Smooth muscle cell (in vitro differentiated cells): ENCODE results near the gene LARGE1. TPM values are rescaled to one million over a fixed set of nuclear protein-coding genes. Genes with fewer than 3 reads are reported as not detected.

Experiments
- DNase-seq: peaks from one replicate; lab custom pipeline; 2025; ENCODE audit not compliant: unreplicated experiment; lab: John Stamatoyannopoulos, UW
- H2AFZ ChIP-seq: fragments of 200-600 bp; sonication (generic); 2 replicates; pipeline ENCODE4 v1.6.0; 2016; ENCODE audit warnings: antibody characterized with exemption, low read depth, mild to moderate bottlenecking
- H3F3A ChIP-seq: fragments of 200-600 bp; sonication (generic); 2 replicates; pipeline ENCODE4 v1.6.0; 2017; ENCODE audit warnings: antibody characterized with exemption, low read depth
- H3K27ac ChIP-seq: fragments of 200-600 bp; sonication (generic); 2 replicates; pipeline ENCODE4 v1.5.1; 2016; ENCODE audit warnings: low read depth, mild to moderate bottlenecking
- H3K27me3 ChIP-seq: fragments of 200-600 bp; sonication (generic); 2 replicates; pipeline ENCODE4 v1.6.1; 2016; ENCODE audit warnings: low read depth, mild to moderate bottlenecking
- H3K36me3 ChIP-seq: fragments of 200-600 bp; sonication (generic); 2 replicates; pipeline ENCODE4 v1.5.1; 2016; ENCODE audit warnings: low read depth
- H3K4me1 ChIP-seq: fragments of 200-600 bp; sonication (generic); 2 replicates; pipeline ENCODE4 v1.5.1; 2016; ENCODE audit warnings: low read depth
- H3K4me2 ChIP-seq: fragments of 200-600 bp; sonication (generic); 2 replicates; pipeline ENCODE4 v1.6.0; 2016; ENCODE audit warnings: mild to moderate bottlenecking
- H3K4me3 ChIP-seq: fragments of 200-600 bp; sonication (generic); 2 replicates; pipeline ENCODE4 v1.5.1; 2016; ENCODE audit warnings: mild to moderate bottlenecking
- H3K79me2 ChIP-seq: fragments of 200-600 bp; sonication (generic); 2 replicates; pipeline ENCODE4 v1.6.0; 2016; ENCODE audit warnings: low read depth, mild to moderate bottlenecking
- H3K9ac ChIP-seq: fragments of 200-600 bp; sonication (generic); 2 replicates; pipeline ENCODE4 v1.6.0; 2016; ENCODE audit warnings: low read depth
- H3K9me3 ChIP-seq: fragments of 200-600 bp; sonication (generic); replicated peaks from 2 replicates; pipeline ENCODE4 v1.5.1; 2016; ENCODE audit warnings: low read depth
- H4K20me1 ChIP-seq: fragments of 200-600 bp; sonication (generic); 2 replicates; pipeline ENCODE4 v1.6.0; 2016; ENCODE audit warnings: low read depth
- CTCF ChIP-seq: fragments of 200-600 bp; sonication (generic); IDR thresholded peaks from 2 replicates; pipeline ENCODE4 v1.5.1; 2017; ENCODE audit warnings: borderline replicate concordance, mild to moderate bottlenecking, antibody characterized with exemption; ENCODE audit not compliant: insufficient read depth, poor library complexity, severe bottlenecking
- WGBS: methylation state at CpG from one replicate; pipeline ENCODE4 v1.1.7; 2016; ENCODE audit warnings: low lambda C conversion rate; 5-methylcytosine and 5-hydroxymethylcytosine counted together
- polyA plus RNA-seq: library from polyadenylated mRNA; unstranded; fragments of >200 nt; fragmentation: Nextera tagmentation; extraction: Ambion mirVana; gene quantifications from 2 replicates; pipeline ENCODE4 v1.2.1, GENCODE V29; 2016
- total RNA-seq: library from RNA; depleted of rRNA; stranded (reverse); fragments of >200 nt; gene quantifications from 2 replicates; pipeline ENCODE4 v1.2.3, GENCODE V29; 2014

Gene LARGE1
- total and polyA plus RNA-seq, 2 experiments from 2014 or later: 11.9 to 18.0 TPM

DNA sequence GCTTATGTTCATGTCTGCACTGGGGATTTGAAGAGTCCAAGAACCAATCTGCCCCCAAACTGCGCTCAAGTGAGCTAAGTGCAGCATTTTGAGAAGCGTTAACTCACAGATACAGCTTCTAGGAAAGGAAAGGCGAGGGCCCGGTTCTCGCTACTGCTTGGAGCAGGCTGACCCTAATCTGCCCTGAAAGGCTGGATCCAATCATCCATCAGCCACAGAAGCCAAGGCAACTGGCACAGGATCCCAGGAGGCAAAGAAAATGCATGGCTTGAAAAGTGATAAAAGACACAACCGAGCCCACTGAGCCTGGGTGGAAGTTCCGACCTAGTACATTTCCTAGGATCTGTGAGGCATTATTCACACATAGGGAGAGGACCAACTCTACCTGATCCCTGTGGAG lies 174.8 kb downstream of the LARGE1 start:
- Histone ChIP-seq H4K20me1 (peaks cover 8% of the 10 kb centered on the region), H3K4me2 (no peak overlapping the region), H3K27me3 (no peaks in the 10 kb centered on the region), H3K4me3 (no peak overlapping the region), H3K9me3 (no peaks in the 10 kb centered on the region), H2AFZ (no peak overlapping the region), H3K4me1 (no peaks in the 10 kb centered on the region), H3K9ac (no peak overlapping the region), H3F3A (no peaks in the 10 kb centered on the region), H3K36me3 (no peaks in the 10 kb centered on the region), H3K27ac (no peak overlapping the region), H3K79me2 (no peaks in the 10 kb centered on the region)
- TF ChIP-seq CTCF: no peak
- WGBS: 91% methylated on average over 7 of the region's 7 CpGs
- no peak for DNase-seq

GRCh38 chr22:33743756-33744155 lies 176.5 kb downstream of the LARGE1 start:
- DNase-seq: no peak
- H3K79me2 ChIP-seq: no peaks in the 10 kb centered on the region
- H4K20me1 ChIP-seq: peaks cover 10% of the 10 kb centered on the region
- H3K27me3 ChIP-seq: no peaks in the 10 kb centered on the region
- no peak overlapping the region for H3K4me2 ChIP-seq
- no peaks in the 10 kb centered on the region for H3K36me3 ChIP-seq
- no peaks in the 10 kb centered on the region for H3F3A ChIP-seq
- no peak for TF ChIP-seq CTCF
- no peak overlapping the region for H2AFZ ChIP-seq
- no peak overlapping the region for H3K4me3 ChIP-seq
- peaks cover 8% of the 10 kb centered on the region for H3K4me1 ChIP-seq
- H3K27ac ChIP-seq: no peak overlapping the region
- 94% methylated on average over 5 of the region's 5 CpGs for WGBS
- no peak overlapping the region for H3K9ac ChIP-seq
- H3K9me3 ChIP-seq: no peaks in the 10 kb centered on the region

DNA sequence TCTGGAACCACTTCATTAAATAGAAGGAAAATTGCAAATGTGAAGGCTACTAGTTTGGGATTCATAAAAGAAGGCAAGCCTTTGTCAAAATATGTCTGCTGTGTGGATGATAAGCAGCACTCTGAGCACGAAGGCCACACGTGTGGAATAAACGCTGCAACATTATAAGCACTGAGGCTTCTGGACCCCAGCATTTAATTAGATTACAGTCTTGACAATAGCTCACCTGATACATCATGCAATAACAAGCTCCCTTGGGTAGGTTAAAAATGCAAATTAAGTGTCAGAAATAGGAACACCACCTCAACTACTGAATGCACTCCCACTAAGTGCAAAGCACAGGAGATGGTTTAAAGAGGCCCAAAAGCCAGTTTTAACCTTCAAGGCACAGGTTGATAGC lies 179.3 kb downstream of the LARGE1 start:
- peaks cover 21% of the 10 kb centered on the region for H3K4me1 ChIP-seq
- H3K9me3 ChIP-seq: no peaks in the 10 kb centered on the region
- TF ChIP-seq CTCF: no peak
- H3K27me3 ChIP-seq: no peaks in the 10 kb centered on the region
- H3K4me2 ChIP-seq: no peak overlapping the region
- no peak overlapping the region for H3K4me3 ChIP-seq
- H2AFZ ChIP-seq: no peak overlapping the region
- H3K9ac ChIP-seq: no peak overlapping the region
- H3F3A ChIP-seq: no peaks in the 10 kb centered on the region
- 96% methylated on average over 3 of the region's 3 CpGs for WGBS
- no peaks in the 10 kb centered on the region for H3K79me2 ChIP-seq
- H3K27ac ChIP-seq: no peak overlapping the region
- DNase-seq: no peak
- no peaks in the 10 kb centered on the region for H3K36me3 ChIP-seq
- H4K20me1 ChIP-seq: peaks cover 10% of the 10 kb centered on the region

DNA sequence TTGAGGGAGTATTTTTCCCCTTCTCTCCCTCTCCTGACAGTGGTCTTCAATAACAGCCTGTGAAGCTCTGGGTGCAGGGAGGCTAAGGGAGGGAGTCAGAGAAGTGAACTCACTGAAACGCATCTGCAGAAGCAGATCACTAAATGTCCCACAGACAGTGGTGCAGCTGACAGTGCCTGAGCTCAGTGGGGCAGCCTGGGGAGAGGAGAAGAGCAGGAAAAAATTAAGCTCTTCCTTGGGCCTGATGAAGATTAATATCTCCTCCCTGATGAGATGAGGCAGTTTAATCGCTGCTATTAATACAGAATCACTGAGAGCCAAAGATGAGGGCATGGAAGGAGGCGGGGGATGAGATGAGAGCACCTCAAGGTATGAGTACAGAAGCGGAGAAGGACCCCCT lies 180.8 kb downstream of the LARGE1 start:
- H3K79me2 ChIP-seq: no peaks in the 10 kb centered on the region
- H3K4me1 ChIP-seq: peaks cover 21% of the 10 kb centered on the region
- no peaks in the 10 kb centered on the region for H3F3A ChIP-seq
- no peak overlapping the region for H3K4me2 ChIP-seq
- no peaks in the 10 kb centered on the region for H3K36me3 ChIP-seq
- H3K27ac ChIP-seq: no peak overlapping the region
- H2AFZ ChIP-seq: no peak overlapping the region
- H3K4me3 ChIP-seq: no peak overlapping the region
- H3K9me3 ChIP-seq: no peaks in the 10 kb centered on the region
- H3K27me3 ChIP-seq: no peaks in the 10 kb centered on the region
- no peak for DNase-seq
- no peak overlapping the region for H3K9ac ChIP-seq
- 96% methylated on average over 4 of the region's 4 CpGs for WGBS
- H4K20me1 ChIP-seq: peaks cover 10% of the 10 kb centered on the region
- TF ChIP-seq CTCF: no peak
